GM21529 (cell line): ENCODE measurements around the gene MARCHF9.
"Not testable (repeated sequence)": the region's sequence is repeated elsewhere in the genome, so short reads cannot be mapped to it uniquely, and the experiment has no call there.

Experiments
- ATAC-seq: cut with Tn5 transposase; IDR thresholded peaks from one replicate; pipeline ENCODE4 v1.9.1; 2021; ENCODE audit not compliant: unreplicated experiment

MARCHF9 gene

GRCh38 chr12:57769594-57769993 is 14.7 kb downstream of the MARCHF9 start:
- ATAC-seq, result no peak

DNA sequence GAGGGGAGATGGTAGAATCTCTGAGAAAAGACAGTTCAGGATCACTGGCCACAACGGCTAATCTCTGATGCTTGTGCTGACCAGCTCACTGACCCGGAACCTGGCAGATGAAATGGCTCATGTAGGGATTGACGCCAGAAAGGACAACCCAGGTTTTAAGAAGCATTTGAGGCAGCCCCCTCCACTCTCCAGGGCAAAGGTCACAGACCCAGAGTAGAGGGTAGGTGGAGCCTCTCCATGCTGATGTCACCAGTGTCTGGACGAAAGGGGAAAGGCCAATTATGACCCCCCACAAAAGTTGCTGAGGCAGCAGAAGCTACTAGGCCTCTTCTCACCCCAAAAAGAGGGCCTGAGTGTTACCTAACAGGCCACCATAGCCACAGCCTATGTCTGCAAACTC is 15.8 kb downstream of the MARCHF9 start:
- ATAC-seq, result no peak

DNA sequence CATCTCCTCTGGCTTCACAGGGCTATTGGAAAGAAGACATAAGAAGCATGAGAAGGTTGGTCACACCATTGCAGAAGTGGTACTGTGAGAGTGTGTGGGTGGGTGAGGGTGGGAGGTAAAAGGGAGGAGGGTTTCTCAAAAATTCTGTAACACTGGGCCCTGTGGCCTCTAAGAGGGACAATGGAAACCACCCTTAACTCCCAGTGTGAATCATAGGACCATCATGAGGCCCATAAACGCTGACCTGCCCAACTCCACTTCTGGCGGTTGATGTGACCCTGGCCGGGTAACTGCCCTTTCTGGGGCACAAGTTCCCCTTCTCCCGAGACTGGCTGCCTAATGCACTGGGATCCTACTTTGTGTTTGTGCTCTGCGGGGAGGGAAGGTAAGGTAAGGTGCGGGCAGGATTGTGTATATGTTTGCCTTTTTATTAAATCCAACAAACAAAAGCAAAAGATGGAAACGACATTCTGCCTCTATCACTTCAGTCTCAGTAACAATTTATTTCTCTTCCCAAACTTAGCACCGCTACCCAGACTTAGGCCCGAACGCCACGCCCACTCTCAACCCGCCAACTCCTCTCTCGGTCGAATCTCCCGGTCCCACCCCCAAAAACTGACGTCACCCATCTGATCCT is 16.5 kb downstream of the MARCHF9 start:
- peak; percentile 74 for ATAC-seq

- peak; percentile 77 for ATAC-seq
Measured at GRCh38 chr12:57771873-57772428, 17.0 kb downstream of the MARCHF9 start, which contains the start of gene METTL1. METTL1 (minus strand) TSS chr12:57772105; CDS start chr12:57772083, 22 bp downstream.

DNA sequence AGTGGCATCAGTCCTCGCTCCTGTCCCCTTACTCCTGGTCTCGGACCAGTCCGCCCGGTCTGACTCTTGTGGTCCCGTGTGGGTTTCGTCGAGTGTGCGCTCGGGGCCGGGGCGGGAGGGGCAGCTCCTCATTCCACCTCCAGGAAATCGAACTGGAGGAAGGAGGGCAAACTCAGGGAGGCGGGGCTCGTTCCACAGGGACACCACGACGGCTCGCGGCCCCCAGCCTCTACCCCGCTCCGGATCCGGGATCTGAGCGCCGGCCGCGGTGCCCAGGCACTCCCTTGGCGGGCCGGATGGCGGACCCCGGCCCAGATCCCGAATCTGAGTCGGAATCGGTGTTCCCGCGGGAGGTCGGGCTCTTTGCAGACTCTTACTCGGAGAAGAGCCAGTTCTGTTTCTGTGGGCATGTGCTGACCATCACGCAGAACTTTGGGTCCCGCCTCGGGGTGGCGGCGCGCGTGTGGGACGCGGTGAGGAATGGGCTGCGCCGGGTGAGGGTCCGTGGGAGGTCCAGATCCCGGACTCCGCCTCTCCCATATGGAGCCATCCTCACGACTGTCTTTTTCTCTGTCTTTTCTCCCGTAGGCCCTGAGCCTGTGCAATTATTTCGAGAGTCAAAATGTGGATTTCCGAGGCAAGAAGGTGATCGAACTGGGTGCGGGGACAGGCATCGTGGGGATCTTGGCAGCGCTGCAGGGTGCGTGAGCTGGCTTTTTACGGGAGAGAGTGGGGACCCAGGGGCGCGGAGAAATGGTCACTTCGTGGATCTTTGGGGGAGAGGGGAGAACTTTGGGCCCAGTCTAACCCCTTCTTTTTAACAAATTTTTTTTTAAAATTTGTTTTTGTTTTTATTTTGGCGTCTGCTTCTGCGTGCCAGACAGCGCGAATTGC is 17.8 kb downstream of the MARCHF9 start, which contains the start of gene EEF1AKMT3:
Gene EEF1AKMT3, plus strand, starts transcription at position 186 of the 894 bp plus-strand sequence. Its CDS starts 111 bp downstream, at position 297.
- peak; percentile 35 for ATAC-seq

DNA sequence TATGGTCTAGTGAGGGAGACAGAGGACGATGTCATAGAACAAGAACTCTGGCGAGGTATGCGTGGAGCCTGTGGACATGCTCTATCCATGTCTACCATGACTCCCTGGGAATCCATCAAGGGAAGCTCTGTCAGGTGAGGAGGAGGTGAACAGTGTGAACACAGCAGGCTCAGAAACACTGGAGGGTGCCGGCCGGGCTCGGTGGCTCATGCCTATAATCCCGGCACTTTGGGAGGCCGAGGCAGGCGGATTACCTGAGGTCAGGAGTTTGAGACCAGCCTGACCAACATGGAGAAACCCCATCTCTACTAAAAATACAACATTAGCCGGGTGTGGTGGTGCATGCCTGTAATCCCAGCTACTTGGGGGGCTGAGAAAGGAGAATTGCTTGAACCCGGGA is 19.7 kb downstream of the MARCHF9 start:
- not testable (repeated sequence) for ATAC-seq

DNA sequence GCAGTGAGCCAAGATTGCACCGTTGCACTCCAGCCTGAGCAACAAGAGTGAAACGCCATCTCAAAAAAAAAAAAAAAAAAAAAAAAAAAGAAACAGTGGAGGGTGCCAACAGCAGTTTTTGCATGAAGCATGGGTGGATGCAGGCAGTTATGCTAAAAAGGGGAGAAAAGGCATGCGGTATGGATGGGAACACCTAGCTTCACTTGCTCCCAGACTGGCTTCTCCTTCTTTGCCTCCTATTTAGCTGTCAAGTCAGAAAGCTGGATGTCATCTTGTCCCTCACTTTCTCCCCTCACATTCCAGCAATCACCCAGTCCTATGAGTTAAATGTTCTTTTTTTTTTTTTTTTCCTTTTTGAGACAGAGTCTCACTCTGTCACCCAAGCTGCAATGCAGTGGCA is 20.1 kb downstream of the MARCHF9 start:
- ATAC-seq, result no peak

- ATAC-seq, result no peak
Measured at GRCh38 chr12:57775563-57776246, 20.8 kb downstream of the MARCHF9 start.

- ATAC-seq, result no peak
Measured at GRCh38 chr12:57776247-57776587, 21.3 kb downstream of the MARCHF9 start.

DNA sequence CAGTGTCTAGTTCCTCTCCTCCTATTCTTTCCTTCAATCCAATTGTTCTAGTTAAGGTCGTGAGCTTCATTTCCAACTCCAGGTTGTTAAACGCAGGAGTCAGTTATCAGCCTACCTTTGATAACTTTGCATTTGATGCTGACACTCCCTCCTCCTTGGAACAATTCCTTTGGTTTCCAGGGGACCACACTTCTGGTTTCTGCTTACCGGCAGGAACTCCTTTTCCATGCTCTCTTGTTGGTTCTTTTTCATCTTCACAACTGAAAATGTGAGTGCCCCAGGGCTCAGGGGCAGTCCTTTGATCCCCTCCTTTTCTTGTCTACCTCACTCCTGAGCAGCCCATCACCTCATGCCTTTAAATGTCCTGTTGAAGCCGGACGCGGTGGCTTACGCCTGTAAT is 22.5 kb downstream of the MARCHF9 start:
- no peak for ATAC-seq

DNA sequence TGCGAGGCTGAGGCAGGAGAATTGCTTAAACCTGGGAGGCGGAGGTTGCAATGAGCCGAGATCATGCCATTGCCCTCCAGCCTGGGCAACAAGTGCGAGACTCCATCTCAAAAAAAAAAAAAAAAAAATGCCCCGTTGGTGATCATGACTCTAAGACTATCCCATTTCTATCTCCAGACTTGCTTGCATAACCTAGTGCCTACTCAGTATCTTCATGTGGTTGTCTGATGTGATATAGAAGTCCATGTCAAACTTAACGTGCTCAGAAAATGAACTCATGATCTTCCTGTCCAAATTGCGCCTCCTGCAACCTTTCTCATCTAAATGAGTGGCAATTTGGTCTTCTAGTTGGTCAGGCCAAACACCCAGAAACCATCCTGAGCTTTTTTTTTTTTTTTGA is 23.0 kb downstream of the MARCHF9 start:
- no peak for ATAC-seq

GRCh38 chr12:57779736-57780135 is 24.8 kb downstream of the MARCHF9 start:
- no peak for ATAC-seq

DNA sequence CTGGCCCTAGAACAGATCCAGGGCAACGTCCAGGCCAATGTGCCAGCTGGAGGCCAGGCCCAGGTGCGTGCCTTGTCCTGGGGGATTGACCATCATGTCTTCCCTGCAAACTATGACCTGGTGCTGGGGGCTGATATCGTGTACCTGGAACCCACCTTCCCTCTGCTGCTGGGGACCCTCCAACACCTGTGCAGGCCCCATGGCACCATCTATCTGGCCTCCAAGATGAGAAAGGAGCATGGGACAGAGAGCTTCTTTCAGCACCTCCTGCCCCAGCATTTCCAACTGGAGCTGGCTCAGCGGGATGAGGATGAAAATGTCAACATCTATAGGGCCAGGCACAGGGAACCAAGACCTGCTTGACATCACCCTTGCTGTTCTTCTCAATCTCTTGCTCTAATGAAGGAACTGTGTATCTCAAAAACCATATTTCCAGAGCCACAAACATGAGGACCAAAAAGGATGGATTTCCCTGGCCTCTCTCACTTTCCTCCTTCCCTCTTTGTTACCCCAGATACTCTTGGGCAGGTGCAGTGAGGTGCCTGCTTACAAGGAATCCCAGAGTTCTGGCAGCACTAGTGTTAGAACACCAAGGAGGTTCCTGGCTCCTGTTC is 25.5 kb downstream of the MARCHF9 start:
- ATAC-seq, result no peak

GRCh38 chr12:57781244-57781643 is 26.3 kb downstream of the MARCHF9 start:
- no peak for ATAC-seq

DNA sequence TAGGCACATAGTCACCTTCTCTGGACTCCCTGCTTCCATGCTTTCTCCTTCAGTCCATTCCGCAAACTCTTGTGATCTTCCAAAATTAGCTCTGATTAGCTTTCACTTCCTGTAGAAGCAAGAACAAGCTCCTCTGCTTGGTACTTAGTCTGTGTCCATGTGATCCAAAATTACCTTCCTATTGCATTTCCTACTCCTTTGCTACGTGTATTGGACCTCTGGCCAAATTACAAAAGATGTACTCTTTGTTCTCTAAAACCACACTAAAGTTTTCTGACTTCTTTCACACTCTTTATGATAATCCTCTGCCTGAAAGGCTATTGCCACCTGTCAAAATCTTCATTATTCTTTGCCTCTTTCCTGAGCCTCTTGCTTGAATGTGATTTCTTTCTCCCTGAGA is 26.9 kb downstream of the MARCHF9 start:
- no peak for ATAC-seq

GRCh38 chr12:57782243-57782607 is 27.3 kb downstream of the MARCHF9 start:
- peak; percentile 4 for ATAC-seq

DNA sequence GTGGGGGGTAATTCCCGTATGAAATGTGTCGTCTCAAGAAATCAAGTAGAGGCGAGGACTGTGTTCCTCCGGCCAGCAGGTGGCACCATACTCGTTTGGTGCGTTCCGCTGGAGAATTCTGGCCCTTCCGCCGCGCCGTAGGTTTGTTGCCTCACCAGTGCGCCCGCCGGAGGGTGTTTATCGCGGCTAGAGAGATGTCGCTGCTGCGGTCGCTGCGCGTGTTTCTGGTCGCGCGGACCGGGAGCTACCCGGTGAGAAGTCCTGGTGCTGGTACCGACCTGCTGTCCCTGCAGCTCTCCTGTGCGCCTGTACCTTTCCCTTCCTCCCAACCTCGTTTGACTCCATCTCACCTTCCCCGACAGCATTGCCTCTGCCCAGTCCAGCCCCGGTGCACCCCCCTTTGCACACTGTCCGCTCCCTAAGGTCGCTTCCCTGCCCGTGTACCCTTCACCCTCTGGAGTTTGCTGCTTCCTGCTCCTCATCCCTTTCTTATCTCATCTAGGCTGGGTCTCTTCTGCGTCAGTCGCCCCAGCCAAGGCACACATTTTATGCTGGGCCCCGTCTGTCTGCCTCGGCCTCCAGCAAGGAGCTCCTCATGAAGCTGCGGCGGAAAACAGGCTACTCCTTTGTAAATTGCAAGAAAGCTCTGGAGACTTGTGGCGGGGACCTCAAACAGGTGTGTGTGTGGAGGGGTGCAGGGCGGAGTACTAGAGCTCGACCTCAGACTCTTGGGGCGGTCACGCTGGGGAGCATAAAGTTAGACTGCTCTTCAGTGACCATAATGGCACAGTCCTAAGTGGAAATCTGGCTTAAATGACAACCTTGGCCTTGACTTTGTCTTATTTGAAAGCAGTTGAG is 27.9 kb downstream of the MARCHF9 start, which contains the start of gene TSFM:
Gene TSFM, plus strand, starts transcription at position 180 of the 858 bp plus-strand sequence. Its CDS starts 15 bp downstream, at position 195.
- ATAC-seq, result peak; percentile 84

- no peak for ATAC-seq
Measured at GRCh38 chr12:57783466-57783801, 28.5 kb downstream of the MARCHF9 start.

- ATAC-seq, result no peak
Measured at GRCh38 chr12:57783861-57784260, 29.0 kb downstream of the MARCHF9 start.

DNA sequence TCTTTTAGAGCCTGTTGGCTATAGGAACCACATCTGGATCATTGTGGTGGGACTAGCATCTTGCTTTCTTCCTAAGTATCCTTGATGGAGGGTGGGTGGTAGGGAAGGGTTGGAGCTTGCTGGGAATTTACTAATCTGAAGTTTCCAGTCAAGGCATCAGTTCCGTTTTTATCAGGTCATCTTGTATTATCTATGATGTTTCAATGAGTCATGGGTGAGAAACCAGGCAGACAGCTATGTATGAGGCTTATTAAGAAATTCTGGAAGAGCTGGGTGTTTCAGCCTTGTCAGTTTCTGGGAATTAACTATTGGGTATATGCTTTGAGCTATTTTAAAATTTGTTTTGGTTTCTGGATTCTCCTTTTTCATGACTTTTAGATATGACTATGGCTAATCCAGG is 39.0 kb downstream of the MARCHF9 start:
- no peak for ATAC-seq
